ENCODE results near the gene GLRX.
A peak's percentile ranks its signal among the peaks of the same experiment; 100 is the strongest.
"Not testable (repeated sequence)": the region's sequence is repeated elsewhere in the genome, so short reads cannot be mapped to it uniquely, and the experiment has no call there.

GLRX gene

DNA sequence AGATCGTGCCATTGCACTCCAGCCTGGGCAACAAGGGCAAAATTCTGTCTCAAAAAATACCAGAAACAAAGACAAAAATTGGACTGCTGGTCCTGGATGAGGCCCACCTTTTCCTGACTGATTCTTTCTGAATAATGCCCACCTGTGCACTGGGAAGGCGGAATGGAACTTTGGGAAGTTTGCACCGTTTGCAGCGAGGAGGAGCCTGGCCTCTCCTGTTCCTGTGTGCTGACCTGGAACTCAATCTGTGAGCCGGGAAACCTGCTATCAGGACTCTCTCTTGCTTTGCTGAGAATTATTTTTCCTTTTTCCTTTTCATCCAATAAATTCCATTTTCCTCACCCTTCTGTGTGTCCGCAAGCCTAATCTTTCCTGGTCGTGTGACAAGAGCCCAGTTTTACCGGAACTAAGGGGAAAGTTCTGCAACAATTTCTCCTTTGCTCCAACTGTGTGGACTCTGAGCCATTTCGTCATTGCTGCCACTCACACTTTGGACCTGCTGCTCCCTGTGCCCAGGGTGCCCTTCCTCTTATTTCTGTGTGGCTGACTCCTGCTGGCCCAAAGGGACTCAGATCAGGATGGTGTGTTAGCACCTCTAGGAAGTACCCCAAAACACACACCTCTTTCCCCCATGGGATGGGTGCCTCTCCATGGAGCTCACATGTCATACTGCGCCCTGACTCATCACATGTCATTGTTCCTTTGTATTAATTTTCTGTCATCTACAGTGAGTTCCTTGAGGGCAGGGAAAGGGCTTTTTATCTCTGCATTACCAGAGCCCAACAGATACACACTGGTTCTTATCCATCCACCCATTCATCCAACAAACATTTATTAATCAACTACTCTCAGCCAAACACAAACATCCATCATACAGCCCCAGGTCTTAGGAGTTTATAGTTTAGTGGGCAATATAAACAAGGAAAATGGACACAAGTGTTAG is 4.7 kb upstream of the GLRX start:
- no peak for DNase-seq (ENCODE audit: low read depth)

DNA sequence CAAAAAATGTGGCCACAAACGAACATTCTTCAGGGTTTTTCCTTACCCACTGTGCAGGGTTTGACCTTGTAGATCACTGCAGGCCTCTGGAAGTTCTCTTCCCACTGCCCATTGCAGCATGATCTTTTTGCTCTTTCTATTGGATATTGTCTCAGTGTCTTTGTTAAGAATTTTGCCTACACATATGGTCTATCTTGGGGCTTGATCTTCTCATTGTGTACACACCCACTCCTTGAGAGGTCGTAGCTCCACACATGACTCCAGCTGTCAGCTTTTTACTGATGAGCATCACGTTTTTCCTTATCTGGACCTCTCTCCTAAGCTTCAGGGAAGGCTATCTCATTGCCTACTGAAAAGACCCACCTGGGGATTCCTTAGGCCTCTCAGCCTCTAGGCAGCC is 3.0 kb upstream of the GLRX start:
- DNase-seq (ENCODE audit: low read depth), result no peak

DNA sequence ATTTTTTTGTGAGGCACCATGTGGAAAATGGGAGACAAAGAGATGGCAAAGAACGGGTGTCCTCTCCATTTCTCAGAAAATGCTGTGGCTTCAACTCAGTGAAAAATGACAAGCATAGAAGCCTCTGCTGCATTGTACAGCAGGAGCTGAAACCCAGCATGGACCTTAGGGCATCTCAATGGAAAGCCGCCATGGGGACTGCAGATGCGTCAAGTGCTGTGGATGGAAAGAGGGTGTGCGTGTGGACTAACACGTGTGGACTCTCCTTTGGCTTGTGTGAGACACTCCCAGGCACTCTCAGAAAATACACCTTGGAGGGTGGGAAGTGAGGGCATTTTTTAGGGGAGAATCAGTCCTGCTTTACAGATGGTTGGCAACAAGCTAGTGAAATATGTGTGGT is 2.2 kb upstream of the GLRX start:
- no peak for DNase-seq (ENCODE audit: low read depth)

DNA sequence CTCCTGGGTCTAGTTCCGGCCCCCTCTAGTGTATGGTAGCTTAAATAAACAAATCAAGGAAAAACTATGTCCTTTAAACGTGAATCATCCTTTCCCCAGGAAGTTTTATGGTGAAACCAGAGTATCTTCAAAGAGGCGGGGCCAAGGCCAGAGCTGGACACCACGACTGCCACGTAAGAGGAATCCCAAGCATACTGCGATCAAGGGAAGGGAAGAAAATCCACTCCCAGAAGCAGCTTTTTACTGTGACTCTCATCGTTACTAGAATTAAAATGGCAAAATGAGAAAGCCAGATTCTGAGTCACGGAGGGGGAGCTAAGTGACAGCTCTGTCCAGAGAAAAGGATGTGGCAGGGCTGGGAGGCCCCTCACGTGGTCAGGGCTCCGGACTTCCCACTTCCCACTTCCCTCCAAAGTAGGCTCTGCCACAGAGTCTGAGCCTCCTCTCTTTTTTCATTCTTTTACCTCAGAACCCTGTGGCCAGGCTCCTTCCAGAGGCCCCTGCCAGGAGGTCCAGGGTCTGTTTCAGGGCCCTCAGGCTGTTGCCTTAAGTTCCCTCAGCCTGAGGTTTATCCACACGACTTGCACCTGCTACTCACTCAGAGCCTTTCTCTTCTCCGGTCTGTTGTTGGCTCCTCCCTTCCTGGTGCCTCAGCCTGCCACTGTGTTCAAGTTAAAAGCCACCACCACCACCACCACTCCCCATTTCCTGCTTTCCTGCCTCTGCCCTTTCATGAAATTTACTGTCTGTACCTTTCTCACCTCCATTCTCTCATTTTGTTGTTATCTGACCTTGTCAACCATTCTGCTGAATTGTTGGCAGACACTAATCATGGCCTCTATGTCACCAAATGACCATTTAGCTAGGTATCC is 1.4 kb upstream of the GLRX start:
- peak; percentile 51 for DNase-seq (ENCODE audit: low read depth)

DNA sequence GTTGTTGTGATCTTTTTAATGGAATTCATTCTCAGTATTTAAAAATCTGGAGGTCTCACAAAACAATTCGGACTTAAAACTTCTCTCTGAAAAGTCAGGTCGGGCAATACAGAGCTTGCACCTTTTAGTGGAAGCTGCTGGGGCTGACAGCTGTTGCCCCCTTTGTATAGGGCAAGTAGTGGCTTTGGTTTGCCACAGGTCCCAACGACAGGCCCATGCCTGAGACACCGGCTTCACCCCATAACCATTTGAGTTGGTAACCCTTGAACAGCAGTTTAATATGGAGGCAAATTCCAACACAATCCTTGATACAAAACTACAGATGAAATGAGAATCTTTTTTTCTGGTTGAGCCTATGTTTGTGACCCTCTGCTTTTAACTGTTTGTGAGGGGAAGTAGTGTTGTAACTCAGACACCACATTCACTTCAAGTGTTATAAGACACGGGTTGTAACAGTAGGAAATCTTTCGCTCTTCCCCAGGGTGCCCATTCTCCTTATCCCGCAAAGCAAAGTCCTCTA is 752 bp upstream of the GLRX start:
- DNase-seq (ENCODE audit: low read depth), result no peak

DNA sequence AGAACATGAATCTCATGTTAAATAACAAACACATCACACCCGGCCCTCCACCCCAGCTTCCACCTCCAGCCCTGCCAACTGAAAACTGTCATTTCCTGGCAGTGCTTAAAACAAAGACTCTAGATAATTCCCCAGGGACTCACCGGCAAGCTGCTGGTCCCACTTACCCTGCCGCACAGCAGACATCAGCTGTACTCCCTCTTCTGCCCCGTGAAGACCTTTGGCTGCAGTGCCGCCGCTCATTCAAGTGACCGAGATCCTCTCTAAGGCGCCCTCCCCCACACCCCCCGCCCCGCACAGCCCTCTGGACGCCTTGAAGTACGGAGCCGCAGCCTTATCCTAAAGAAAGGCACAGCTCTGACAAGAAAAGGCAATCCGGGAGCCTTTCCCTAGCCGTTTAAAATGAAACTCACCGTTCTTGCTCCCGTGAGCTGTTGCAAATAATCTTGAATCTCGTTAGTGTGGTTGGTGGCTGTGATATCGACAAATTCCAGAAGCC is 434 bp downstream of the GLRX start:
- no peak for DNase-seq (ENCODE audit: low read depth)

DNA sequence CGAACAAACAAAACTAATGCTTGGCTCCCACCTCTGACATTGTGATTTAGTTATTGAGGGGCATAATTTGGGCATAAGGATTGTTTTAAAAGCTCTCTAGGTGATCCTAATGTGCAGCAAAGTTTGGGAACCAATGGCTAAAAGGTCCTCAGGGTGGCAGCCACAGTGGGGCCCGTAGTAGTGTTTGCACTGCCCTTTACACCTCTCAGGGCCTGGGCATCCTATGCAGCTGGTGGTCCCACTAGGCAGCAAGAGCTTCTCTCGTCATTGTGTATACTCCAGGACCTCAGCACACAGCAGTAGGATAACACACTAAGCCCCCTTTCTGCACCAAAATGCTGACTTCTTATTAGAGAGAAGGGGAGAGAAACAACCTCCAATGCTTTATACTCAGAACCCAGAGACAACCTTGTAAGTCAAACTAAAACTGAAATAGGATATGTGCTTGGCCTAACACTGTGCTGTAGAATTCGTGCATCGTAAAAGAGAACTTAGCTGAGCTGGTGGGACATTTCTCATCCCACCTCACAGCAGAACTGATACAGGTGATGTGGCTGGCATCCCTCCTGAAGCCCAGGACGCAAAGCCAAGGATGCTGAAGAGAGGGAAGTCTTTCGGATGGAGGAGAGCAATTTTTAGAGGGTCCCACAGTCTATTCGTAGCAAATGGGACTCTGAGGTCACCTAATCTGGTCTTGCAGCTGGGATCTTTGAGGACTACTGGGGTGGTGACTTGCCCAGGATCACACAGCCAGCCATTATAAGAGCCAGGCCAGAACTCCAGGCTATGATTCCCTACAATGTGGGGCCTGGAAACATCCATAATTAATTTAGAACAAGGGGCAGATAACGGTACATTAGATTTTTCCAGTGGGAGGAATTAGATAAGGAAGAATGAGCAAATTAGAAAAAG is 1.2 kb downstream of the GLRX start:
- no peak for DNase-seq (ENCODE audit: low read depth)

DNA sequence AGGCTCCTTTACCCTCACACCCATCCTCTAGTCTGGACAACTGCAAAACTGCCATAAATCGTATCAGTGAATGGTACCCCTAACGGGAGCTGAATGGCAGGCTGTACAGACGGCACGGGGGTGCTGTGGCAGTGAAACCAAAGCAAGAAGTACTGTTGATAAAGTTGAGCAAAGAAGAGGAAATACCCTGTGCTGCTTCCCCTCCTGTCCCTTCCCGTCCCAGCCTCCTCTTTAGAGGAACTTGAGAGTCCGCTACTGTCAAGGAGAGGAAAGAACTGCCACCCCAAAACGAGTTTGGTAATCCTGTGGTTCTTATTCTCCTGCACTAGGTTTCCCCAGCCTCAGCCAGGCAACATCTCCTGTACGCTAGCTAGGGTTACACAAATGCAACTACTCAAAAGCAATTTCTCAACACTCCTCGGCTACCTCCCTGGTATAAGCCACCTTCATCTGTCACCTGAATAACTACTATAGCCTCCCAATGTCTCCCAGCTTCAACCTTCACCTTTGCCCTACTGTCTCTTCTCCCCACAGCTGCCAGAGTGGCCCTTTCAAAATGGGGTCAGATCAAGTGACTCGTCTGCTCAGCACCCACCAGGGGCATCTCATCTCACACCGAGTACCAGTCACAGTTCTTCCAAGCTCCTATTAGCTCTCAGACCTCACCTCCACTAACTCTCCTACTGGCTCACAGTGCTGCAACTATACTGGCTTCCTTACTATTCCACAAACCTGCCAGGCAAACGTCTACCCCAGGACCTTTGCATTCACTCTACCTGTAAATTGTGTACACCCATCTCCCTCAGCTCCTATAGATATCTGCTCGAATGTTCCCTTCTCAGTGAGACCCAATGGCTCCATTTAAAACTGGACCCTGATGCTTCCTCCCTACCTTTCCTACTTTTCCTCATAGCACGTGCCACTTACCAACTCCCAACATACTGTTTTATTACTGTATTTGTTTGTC is 4.1 kb downstream of the GLRX start:
- no peak for DNase-seq (ENCODE audit: low read depth)

DNA sequence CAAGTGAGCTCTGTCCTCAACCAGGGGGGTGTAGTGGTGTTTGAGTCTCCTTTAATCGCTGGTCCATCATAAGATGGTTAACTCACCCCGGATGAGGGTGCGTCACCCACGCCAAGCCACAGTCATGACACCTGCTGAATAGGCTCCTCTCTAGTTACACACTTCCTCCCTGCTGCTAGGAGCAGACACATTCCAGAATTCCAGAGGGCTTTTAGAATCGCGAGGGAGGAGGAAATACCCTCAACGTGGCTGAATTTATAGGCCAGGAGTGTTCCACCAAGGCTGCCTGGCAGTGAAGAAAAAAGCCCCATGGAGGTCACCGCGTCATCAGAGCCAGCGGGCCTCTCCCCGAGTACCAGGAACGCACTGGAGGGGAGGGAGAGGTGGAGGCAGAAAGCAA is 5.1 kb downstream of the GLRX start:
- DNase-seq (ENCODE audit: low read depth), result no peak

DNA sequence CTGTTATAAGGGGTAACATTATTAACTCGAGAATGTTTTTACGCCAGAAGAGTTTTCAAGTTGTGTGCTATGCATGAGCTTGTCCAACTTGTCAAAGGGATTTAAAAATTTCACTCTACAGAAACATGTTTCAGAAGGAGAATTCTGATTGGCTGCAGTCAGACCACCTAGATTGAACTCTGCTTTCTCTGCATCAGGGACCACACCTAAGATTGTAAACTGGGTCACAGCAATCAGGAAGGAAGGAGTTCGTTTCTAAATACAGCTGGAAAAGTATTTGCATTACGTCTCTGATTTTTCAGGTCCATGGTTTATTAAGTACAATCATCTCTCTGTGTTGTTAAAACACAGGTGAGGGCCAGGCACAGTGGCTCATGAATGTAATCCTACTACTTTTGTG is 5.8 kb downstream of the GLRX start:
- DNase-seq (ENCODE audit: low read depth), result no peak

DNA sequence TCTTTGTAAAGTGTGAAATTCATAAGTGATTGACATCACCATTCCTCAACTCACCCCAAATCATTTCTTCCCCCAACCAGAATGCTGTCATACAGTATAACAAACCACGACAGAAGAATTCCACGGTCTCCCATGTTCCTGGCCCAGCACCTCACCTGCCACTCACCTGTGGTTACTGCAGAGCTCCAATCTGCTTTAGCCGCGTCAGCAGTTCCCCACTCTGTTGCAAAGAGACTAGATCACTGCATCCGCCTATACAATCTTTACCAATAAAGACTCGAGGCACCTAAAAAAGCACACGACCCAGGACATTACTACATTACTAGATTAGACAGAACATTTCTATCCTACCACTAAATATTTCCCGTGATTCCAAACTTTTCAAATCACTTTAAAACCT is 6.2 kb downstream of the GLRX start:
- no peak for DNase-seq (ENCODE audit: low read depth)

DNA sequence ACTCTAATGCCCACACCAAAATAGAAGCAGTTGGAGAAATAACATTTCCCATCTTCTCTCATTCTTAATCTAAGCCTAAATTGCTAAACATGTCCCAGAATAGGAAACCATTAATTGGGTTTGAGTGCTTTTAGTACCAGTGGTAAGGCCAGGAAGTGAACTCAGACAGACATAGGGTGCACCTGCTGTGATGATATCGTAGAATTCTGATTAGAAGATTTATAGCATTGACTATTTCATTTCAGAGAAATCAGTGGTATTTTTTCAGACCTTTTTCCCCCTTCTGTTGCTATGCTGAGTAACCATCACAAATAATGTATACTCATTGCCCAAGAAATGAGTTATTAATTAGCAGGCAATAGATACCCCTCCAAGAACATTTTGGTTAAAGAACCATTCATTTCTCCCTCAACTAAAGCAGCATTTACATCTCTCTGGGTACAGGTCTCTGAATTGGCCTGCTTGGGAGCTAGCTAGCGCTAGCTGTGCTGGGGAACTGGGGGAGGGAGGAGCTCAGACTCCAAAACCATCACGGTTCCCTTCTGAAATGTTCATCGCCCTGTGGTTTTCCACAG is 7.3 kb downstream of the GLRX start:
- no peak for DNase-seq (ENCODE audit: low read depth)

DNA sequence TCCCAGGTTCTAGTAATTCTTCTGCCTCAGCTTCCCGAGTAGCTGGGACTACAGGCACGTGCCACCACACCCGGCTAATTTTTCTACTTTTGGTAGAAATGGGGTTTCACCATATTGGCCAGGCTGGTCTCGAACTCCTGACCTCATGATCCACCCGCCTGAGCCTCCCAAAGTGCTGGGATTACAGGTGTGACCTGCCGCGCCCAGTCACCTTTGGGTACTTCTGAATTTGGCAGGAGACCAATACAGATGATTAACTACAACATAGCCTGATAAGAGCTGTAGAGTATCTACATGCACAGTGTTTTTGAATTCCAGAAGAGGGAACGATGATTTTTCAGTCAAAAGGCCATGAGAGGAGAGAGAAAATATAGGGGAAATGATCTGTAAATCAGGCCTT is 9.5 kb downstream of the GLRX start:
- not testable (repeated sequence) for DNase-seq (ENCODE audit: low read depth)

DNA sequence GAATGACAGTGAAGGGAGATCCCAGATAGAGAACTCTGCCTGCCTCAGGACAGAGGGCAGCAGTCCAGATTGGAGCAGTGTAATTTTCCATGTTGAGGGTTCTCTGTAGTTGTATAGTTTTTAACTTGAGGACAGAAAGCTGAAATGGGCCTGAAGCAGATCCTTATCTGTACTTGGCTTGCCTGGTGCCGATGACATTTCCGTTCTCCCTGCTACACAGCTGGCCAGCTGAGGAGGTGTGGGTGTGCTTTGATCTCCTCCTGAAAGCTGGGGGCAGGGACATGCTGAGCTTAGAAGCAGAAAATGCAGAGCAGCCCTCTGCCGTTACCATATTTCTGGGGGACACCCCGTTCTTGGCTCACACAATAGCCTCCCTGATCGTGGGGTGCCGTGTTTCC is 10.5 kb downstream of the GLRX start:
- DNase-seq (ENCODE audit: low read depth), result no peak

DNA sequence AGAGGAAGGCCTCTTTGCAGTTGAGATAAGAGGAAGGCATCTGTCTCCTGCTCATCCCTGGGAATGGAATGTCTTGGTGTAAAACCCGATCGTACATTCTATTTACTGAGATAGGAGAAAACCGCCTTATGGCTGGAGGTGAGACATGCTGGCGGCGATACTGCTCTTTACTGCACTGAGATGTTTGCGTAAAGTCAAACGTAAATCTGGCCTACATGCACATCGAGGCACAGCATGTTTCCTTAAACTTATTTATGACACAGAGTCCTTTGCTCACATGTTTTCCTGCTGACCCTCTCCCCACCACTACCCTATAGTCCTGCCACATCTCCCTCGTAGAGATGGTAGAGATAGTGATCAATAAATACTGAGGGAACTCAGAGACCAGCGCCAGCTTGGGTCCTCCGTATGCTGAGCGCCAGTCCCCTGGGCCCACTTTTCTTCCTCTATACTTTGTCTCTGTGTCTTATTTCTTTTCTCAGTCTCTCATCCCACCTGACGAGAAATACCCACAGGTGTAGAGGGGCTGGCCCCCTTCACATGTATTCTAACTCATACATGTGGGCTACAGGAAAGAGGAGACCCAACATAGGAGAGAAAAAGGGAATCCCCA is 11.0 kb downstream of the GLRX start:
- DNase-seq (ENCODE audit: low read depth), result not testable (repeated sequence)

DNA sequence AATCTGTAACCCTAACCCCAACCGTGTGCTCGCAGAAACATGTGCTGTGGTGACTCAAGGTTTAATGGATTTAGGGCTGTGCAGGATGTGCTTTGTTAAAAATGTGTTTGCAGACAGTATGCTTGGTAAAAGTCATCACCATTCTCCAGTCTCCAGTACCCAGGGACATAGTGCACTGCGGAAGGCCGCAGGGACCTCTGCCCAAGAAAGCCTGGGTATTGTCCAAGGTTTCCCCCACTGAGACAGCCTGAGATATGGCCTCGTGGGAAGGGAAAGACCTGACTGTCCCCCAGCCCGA is 11.5 kb downstream of the GLRX start:
- DNase-seq (ENCODE audit: low read depth), result not testable (repeated sequence)

DNA sequence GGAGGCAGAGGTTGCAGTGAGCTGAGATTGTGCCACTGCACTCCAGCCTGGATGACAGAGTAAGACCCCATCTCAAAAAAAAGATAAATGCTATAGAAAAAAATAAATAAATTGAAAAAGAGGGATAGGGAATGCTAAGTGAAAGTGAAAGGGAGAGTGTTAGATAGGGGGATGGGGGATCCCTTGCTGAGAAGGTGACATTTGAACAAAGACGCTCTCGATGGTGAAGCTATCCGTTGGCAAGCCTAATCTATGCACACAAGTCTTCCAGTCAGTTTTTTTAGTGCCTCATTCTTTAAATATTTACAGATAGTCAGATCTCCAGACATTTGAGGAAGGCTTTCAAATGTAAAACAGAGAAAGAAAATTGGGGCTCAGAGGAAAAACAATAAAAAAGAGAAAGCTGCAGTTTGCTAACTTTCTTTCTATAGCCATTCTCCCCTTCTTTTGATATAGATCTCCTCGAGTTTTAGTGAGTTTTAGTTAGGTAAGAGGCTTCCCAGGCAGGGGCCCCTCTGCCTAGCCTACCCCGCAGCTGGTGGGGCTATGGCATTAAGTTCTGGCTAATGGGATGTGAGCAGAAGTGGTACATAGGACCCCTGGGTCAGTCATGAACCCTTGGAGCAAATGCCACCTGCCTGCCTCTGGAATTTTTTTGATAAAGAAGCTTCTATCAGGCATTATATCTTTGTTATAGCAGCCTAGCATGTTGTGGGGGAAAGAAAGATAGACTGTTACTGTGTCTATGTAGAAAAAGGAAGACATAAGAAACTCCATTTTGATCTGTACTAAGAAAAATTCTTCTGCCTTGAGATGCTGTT is 12.0 kb downstream of the GLRX start:
- no peak for DNase-seq (ENCODE audit: low read depth)

DNA sequence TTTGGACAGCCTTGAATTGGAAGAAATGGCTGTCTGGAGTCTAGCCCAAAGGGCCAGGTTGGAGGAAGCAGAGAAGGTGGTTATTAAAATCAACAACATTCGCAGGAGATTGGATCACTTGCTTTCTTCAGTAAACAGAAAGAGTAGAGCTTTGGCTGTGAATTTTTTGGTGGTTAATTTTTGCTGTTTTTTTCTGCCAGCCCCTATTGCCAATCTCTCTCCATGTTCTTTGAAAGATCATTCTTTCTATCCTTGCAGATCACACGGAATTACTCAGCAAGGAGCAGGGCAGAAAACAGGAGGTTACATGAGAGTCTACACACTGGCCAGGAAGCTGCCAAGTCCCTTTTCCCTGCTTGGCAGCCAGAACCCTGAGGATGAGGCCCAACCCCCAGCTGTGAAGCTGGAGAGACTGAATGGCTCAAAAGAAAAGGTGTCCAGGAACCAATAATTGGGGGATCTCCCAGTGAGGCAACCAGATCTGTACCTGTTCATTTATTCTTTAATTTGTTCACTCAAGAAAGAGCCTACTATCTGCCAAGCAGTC is 13.0 kb downstream of the GLRX start:
- DNase-seq (ENCODE audit: low read depth), result no peak
